Prostate gland (tissue), 2 donors: Measurements from ENCODE around the gene ZNF394. TPM values are rescaled to one million over a fixed set of nuclear protein-coding genes. Genes with fewer than 3 reads are reported as not detected.

Source experiments
- DNase-seq: peaks from one replicate; pipeline ENCODE4 v3.0.0-alpha.2; 2019; ENCODE audit warnings: low spot score
- H3K27ac ChIP-seq, 2 donors: fragments of 200-600 bp; sonication (generic); 2 replicates each; pipeline ENCODE4 v1.5.1; 2017 to 2019
- H3K27me3 ChIP-seq: fragments of 200-600 bp; sonication (generic); replicated peaks from 2 replicates; pipeline ENCODE4 v1.5.1; 2019; ENCODE audit not compliant: insufficient read depth
- H3K36me3 ChIP-seq, 2 donors: fragments of 200-600 bp; sonication (generic); 1 replicate in 1 of 2; 2 replicates in 1 of 2; pipeline versions ENCODE4 v1.5.1 to v1.8.1; 2017 to 2019
- H3K4me1 ChIP-seq: fragments of 200-600 bp; sonication (generic); replicated peaks from 2 replicates; pipeline ENCODE4 v1.5.1; 2019
- H3K4me3 ChIP-seq, 2 donors: fragments of 200-600 bp; sonication (generic); 2 replicates each; pipeline ENCODE4 v1.5.1; 2017 to 2019
- H3K9me3 ChIP-seq: fragments of 200-600 bp; sonication (generic); 2 replicates; pipeline ENCODE4 v1.5.1; 2017
- CTCF ChIP-seq, 4 experiments: fragments of 200-600 bp in 2 of 4; fragments of 450-650 bp in 2 of 4; sonication (generic) in 2 of 4; IDR thresholded peaks; 1 replicate in 3 of 4; 2 replicates in 1 of 4; pipeline ENCODE4 v1.5.1; 2016 to 2019; ENCODE audit warnings: antibody characterized with exemption in 4 of 4, mild to moderate bottlenecking in 2 of 4, moderate library complexity in 2 of 4
- POLR2A ChIP-seq: fragments of 450-650 bp; IDR thresholded peaks from one replicate; pipeline ENCODE4 v1.6.1; 2016; ENCODE audit warnings: antibody characterized with exemption, mild to moderate bottlenecking
- POLR2AphosphoS5 ChIP-seq: sonication (generic); formaldehyde crosslinking; IDR thresholded peaks from one replicate; pipeline ENCODE4 v1.6.1; 2017; ENCODE audit warnings: antibody characterized with exemption
- WGBS: methylation state at CpG from one replicate; pipeline ENCODE4 v1.1.5; 2018; 5-methylcytosine and 5-hydroxymethylcytosine counted together
- intact Hi-C: fragments of 100-400 bp; cut with DNase I; formaldehyde crosslinking; loops from one replicate; pipeline ENCODE4 v1.14.2; 2022
- total RNA-seq, 2 donors: library from RNA; depleted of rRNA; stranded (reverse); fragments of >200 nt; gene quantifications; one replicate each; pipeline ENCODE4 v1.1.0, GENCODE V29; 2016

Gene ZNF394
- total RNA-seq, 2 donors from 2014 or later = 37.4 to 37.8 TPM

GRCh38 chr7:99540542-99540941, 40.5 kb upstream of the ZNF394 start:
- Histone ChIP-seq H3K36me3 (no peaks in the 10 kb centered on the region), H3K27me3 (no peaks in the 10 kb centered on the region), H3K9me3 (no peaks in the 10 kb centered on the region), H3K4me3 (no peak overlapping the region), H3K4me1 (no peaks in the 10 kb centered on the region), H3K27ac (no peak overlapping the region)
- DNase-seq = no peak
- TF ChIP-seq POLR2AphosphoS5 (no peak), POLR2A (no peak)
- 88% methylated on average over 5 of the region's 5 CpGs for WGBS
- intact Hi-C loops = no loop called here

DNA sequence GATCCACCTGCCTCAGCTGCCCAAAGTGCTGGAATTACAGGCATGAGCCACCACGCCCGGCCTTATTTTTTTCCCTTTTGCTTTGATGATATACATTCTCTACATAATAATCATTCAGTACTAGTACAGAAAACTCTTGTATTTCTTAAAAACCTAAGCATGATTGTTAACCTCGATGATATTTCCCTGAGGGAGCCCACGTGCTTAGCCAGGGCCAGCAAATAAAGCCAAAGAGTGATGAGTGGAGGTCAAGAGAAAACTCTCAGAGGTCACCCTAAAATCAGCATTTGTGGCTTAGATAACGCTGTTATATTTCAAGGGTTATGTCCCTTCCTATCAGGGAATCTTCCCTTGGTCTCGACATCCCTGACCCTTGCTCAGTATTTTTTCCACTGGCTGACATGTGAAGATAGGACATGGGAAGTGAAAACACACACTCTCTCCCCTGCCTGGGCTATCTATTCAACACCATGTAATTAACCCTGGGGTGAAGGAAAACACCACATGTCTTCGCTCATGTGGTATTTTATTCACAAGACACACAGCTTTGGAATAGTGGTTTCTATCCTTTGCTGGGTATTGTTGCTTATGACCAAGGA, 39.2 kb upstream of the ZNF394 start:
- Histone ChIP-seq H3K27ac (no peak overlapping the region), H3K36me3 (no peaks in the 10 kb centered on the region), H3K4me1 (no peaks in the 10 kb centered on the region), H3K27me3 (no peaks in the 10 kb centered on the region), H3K4me3 (no peak overlapping the region), H3K9me3 (no peaks in the 10 kb centered on the region)
- 84% methylated on average over 7 of the region's 7 CpGs for WGBS
- intact Hi-C loops = no loop called here
- no peak for DNase-seq
- TF ChIP-seq POLR2AphosphoS5 = no peak
- no peak for TF ChIP-seq POLR2A
- no peak for TF ChIP-seq CTCF (IDR thresholded peaks at IDR 0.05)

DNA sequence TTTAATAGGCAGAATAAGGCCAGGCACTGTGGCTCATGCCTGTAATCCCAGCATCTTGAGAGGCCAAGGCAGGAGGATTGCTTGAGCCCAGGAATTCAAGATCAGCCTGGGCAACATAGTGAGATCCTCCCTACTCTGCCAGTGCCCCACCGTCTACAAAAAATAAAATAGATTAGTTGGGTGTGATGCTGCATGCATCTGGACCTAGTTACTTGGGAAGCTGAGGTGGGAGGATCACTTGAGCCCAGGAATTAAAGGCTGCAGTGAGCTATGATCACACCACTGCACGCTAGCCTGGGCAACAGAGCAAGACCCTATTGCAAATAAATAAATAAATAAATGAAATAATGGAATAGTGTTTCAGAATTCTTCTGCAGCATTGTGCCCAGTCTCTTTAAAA, 35.6 kb upstream of the ZNF394 start:
- WGBS = 93% methylated on average over 2 of the region's 2 CpGs
- H3K36me3 ChIP-seq = peaks cover 0 to 15% of the 10 kb centered on the region in 2 donors
- no peak overlapping the region for H3K4me3 ChIP-seq
- H3K9me3 ChIP-seq = no peaks in the 10 kb centered on the region
- no peak for TF ChIP-seq POLR2AphosphoS5
- no peak overlapping the region for H3K27ac ChIP-seq
- H3K4me1 ChIP-seq = no peaks in the 10 kb centered on the region
- DNase-seq = no peak
- intact Hi-C loops = no loop called here
- no peaks in the 10 kb centered on the region for H3K27me3 ChIP-seq

DNA sequence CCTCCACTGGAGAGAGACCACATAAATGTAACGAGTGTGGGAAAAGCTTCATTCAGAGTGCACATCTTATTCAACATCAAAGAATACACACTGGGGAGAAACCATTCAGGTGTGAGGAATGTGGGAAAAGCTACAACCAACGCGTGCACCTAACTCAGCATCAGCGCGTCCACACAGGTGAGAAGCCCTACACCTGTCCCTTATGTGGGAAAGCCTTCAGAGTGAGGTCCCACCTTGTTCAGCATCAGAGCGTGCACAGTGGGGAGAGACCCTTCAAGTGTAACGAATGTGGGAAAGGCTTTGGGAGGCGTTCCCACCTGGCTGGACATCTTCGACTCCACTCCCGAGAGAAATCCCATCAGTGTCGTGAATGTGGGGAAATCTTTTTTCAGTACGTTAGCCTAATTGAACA, 31.3 kb upstream of the ZNF394 start:
- Histone ChIP-seq H3K27ac (no peak overlapping the region), H3K4me1 (no peaks in the 10 kb centered on the region), H3K27me3 (no peaks in the 10 kb centered on the region), H3K36me3 (peaks cover 4 to 19% of the 10 kb centered on the region in 2 donors), H3K4me3 (no peak overlapping the region), H3K9me3 (no peaks in the 10 kb centered on the region)
- TF ChIP-seq CTCF (IDR thresholded peaks at IDR 0.05) (no peak), POLR2AphosphoS5 (no peak), POLR2A (no peak)
- intact Hi-C loops = no loop called here
- no peak for DNase-seq
- WGBS = 96% methylated on average over 12 of the region's 12 CpGs

DNA sequence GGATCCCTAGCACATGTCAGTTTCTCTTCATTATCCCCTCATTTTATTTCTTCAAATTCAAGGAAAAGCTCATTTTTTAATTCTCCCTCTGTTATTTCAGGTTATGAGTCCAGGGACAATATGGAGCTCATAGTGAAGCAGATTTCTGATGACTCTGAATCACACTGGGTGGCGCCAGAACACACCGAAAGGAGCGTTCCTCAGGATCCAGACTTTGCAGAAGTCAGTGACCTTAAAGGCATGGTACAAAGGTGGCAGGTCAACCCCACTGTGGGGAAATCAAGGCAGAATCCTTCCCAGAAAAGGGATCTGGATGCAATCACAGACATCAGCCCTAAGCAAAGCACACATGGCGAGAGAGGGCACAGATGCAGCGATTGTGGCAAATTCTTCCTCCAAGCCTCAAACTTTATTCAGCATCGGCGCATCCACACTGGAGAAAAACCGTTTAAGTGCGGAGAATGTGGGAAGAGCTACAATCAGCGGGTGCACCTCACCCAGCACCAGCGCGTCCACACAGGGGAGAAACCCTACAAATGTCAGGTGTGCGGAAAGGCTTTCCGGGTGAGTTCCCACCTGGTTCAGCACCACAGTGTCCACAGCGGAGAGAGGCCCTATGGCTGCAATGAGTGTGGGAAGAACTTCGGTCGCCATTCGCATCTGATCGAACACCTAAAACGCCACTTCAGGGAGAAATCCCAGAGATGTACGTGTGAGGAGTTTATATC, 25.8 kb upstream of the ZNF394 start:
- Histone ChIP-seq H3K9me3 (no peaks in the 10 kb centered on the region), H3K36me3 (peaks cover 4 to 13% of the 10 kb centered on the region in 2 donors), H3K27me3 (no peaks in the 10 kb centered on the region), H3K4me1 (no peaks in the 10 kb centered on the region), H3K27ac (no peak overlapping the region), H3K4me3 (no peak overlapping the region)
- WGBS = 93% methylated on average over 21 of the region's 21 CpGs
- no peak for DNase-seq
- intact Hi-C loops = no loop called here
- no peak for TF ChIP-seq POLR2AphosphoS5
- TF ChIP-seq POLR2A = no peak
- no peak for TF ChIP-seq CTCF (IDR thresholded peaks at IDR 0.05)

DNA sequence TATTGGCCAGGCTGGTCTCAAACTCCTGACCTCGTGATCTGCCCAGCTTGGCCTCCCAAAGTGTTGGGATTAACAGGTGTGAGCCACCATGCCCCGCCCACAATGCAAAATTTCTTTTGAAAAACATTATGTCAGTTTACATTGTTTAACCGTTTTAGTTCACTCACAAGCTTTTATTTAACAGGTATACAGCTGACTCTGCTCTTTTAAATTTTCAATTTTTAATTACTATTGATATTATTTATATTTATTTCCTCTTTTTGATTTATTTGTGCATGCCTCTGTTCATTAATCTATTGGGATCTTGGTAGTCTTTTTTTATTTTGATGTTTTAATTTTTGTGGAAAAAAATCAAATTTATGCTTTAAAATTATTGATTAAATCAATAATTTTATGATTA, 21.3 kb upstream of the ZNF394 start:
- no peak for DNase-seq
- WGBS = 88% methylated on average over 3 of the region's 3 CpGs
- no peaks in the 10 kb centered on the region for H3K27me3 ChIP-seq
- H3K4me3 ChIP-seq = no peak overlapping the region
- peaks cover 4 to 7% of the 10 kb centered on the region in 2 donors for H3K36me3 ChIP-seq
- intact Hi-C loops = no loop called here
- no peak for TF ChIP-seq POLR2A
- TF ChIP-seq POLR2AphosphoS5 = no peak
- no peak for TF ChIP-seq CTCF (IDR thresholded peaks at IDR 0.05)
- H3K9me3 ChIP-seq = no peaks in the 10 kb centered on the region
- H3K4me1 ChIP-seq = no peaks in the 10 kb centered on the region
- no peak overlapping the region for H3K27ac ChIP-seq
